Cardiac fibroblast (primary cell): Measurements from ENCODE around the gene FOSL1.

Experiments
- DNase-seq, 2 donors: peaks; one replicate each; pipeline versions ENCODE4 v3.0.0 to v3.0.0-alpha.2; 2010; ENCODE audit warnings: low read depth in 2 of 2
- H3K4me3 ChIP-seq, 2 donors: replicated peaks in 1 of 2; 1 replicate in 1 of 2; 2 replicates in 1 of 2; pipeline ENCODE4 v1.5.1; 2011; ENCODE audit warnings: low read depth in 2 of 2, low read length in 2 of 2, mild to moderate bottlenecking in 2 of 2, moderate library complexity in 1 of 2
- CTCF ChIP-seq: IDR thresholded peaks from one replicate; pipeline ENCODE4 v1.5.1; 2011; ENCODE audit warnings: low read depth, mild to moderate bottlenecking, low read length, inconsistent platforms

FOSL1 gene

DNA sequence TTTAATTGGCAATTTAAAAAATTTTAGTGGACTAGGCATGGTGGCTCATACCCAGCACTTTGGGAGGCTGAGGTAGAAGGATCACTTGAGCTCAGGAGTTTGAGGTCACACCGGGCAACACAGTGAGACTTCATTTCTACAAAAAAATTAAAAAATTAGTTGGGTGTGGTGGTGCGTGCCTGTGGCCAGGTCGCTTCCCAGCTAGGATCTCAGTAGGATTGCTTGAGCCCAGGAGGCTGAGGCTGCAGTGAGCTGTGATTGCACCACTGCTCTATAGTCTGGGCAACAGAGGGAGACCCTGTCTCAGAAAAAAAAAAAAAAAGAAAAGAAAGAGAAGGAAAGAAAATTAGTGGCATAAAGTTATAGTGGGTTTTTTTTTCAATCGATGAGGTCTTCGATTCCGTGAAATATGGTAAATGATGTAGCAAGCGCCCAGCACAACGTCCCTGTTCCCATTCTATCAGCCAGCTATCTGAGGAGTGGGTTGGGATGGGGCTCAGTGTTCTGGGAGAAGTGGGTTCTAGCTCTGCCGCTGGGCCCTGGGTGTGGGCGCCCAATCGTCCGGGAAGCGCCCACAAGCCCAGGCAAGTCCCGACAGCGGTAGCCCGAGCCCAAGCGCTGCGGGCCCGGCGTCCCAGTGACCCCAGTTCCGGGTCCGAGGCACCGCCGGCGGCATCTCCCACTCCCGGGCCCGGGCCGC, 1.4 kb downstream of the FOSL1 start:
- peak overlapping the region; percentile 76 to 98 for H3K4me3 ChIP-seq
- no peak for TF ChIP-seq CTCF
- DNase-seq: peak in 1 of 2 donors; percentile 46

GRCh38 chr11:65897020-65897471, 3.1 kb downstream of the FOSL1 start:
- peak overlapping the region in 1 of 2 donors; percentile 98 for H3K4me3 ChIP-seq
- no peak for TF ChIP-seq CTCF
- no peak for DNase-seq

DNA sequence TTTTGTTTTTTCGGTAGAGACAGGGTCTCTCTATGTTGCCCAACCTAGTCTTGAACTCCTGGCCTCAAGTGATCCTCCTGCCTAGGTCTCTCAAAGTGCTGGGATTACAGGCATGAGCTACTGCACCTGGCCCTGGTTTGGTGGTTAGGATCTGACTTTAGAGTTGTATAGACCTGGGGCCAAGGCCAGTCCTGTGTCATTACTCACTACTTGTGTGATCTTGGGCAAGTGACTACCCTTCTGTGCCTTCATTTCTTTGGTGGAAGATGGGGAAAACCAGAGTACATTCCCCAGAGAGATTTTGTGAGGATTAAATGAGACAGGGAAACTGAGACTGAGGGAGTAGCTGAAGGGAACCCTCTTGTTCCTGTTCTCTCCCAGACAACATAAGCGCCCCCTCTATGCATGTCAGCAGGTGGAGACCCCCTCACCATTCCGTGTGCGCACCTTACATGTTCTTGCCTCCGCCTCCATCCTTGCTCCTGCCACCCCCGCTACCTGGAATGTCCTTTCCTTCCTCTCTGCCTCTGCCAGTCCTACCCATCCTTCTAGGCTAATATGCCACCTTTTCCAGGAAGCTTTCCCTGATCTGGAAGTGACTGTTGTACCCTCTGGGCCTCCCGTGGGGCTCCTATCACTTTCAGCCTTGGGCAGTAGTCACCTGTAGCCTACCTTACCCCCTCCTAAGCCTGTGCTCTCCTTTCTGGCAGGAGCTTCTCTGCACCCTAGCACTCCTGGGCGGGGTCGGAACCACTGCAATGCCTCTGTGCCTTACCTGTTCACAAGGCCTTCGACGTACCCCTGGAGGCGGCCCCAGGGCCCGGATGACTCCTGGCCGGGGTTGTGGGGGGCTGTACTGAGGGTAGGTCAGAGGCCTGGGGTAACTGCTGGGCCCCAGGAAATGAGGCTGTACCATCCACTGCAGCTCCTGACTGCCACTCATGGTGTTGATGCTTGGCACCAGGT, 3.9 kb downstream of the FOSL1 start:
- peak in 1 of 2 donors; percentile 50 for DNase-seq
- peak overlapping the region in 1 of 2 donors; percentile 98 for H3K4me3 ChIP-seq
- no peak for TF ChIP-seq CTCF

GRCh38 chr11:65895482-65895981, 4.7 kb downstream of the FOSL1 start:
- peak in 1 of 2 donors; percentile 50 for DNase-seq
- no peak for TF ChIP-seq CTCF
- H3K4me3 ChIP-seq: no peak overlapping the region

DNA sequence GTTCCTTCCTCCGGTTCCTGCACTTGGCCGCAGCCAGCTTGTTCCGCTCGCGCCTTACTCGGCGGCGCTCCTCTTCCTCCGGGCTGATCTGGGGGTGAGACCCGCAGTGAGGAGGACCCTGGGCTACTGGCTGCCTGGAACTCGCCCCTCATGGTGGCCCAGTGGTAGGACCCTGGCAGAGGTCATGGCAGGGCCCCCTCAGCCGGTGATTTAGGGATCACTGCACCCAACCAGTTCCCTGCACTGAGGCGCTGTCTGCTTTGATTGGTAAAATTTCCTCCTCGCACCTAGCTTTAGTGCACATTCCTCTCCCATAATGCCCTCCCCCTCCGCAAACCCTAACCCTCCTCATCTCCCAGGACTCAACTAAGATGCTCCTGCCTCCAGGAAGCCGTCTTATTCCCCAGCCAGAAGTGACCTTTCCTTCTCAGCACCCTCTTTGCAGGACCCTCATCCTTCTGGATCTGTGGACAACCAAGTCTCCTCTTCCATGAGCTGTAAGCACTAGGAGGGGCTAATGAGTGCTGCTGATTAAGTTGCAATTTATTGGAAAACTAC, 6.1 kb downstream of the FOSL1 start:
- no peak for DNase-seq
- H3K4me3 ChIP-seq: no peak overlapping the region
- no peak for TF ChIP-seq CTCF

DNA sequence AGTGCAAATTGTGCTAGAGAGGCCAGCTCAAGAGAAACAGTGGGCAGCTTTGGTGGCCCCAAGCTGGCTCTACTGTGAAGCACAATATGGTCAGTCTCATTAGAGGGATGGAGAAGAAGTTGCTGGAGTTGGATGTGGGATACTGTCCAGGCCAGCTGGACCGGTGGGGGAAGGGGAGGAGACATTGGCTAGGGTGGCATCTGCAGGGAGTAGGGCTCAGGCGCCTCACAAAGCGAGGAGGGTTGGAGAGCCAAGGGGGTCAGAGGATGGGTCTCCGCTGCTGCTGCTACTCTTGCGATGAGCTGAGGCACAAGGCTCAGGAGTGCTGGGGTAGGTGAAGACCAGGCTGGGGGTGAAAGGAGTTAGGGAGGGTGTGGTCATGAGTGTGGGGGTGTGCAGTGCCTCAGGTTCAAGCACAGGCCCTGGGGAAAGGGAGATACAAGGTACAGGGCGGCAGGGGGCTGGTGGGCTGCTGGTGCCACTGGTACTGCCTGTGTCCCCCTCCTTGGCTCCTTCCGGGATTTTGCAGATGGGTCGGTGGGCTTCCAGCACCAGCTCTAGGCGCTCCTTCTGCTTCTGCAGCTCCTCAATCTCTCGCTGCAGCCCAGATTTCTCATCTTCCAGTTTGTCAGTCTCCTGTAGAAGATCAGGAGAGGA, 7.4 kb downstream of the FOSL1 start:
- no peak for TF ChIP-seq CTCF
- H3K4me3 ChIP-seq: peak overlapping the region; percentile 5 to 69
- DNase-seq: no peak

- peak overlapping the region; percentile 69 to 80 for H3K4me3 ChIP-seq
- peak in 1 of 2 donors; percentile 44 for DNase-seq
Measured at GRCh38 chr11:65892137-65892540, 8.0 kb downstream of the FOSL1 start.
